K562 (cell line): ENCODE data around the gene ZSCAN22.

ENCODE experiments used
- FOS ChIP-seq: IDR thresholded peaks from 3 replicates; pipeline ENCODE4 v1.6.1; 2011; ENCODE audit not compliant: insufficient read length; ENCODE audit errors: extremely low read depth
- GABPB1 ChIP-seq: sonication (generic); formaldehyde crosslinking; IDR thresholded peaks from 2 replicates; pipeline ENCODE4 v1.8.0; 2022; ENCODE audit warnings: mild to moderate bottlenecking, missing genetic modification reagents
- KDM1A ChIP-seq, 2 experiments: fragments of 450-650 bp; IDR thresholded peaks; 2 replicates each; pipeline ENCODE4 v1.6.1; 2016; ENCODE audit warnings: mild to moderate bottlenecking in 2 of 2
- MAX ChIP-seq: sonication (generic); formaldehyde crosslinking; IDR thresholded peaks from 2 replicates; pipeline ENCODE4 v1.9.0; 2022; ENCODE audit warnings: mild to moderate bottlenecking, missing genetic modification reagents
- NFRKB ChIP-seq: fragments of 450-650 bp; IDR thresholded peaks from 2 replicates; pipeline ENCODE4 v1.6.1; 2016; ENCODE audit warnings: low read depth
- SP2 ChIP-seq: IDR thresholded peaks from 2 replicates; pipeline ENCODE4 v1.6.1; 2011; ENCODE audit warnings: mild to moderate bottlenecking, low read depth, low read length, moderate library complexity; ENCODE audit not compliant: poor library complexity, severe bottlenecking; ENCODE audit errors: extremely low read depth
- STAT6 ChIP-seq: sonication (generic); formaldehyde crosslinking; IDR thresholded peaks from 2 replicates; pipeline ENCODE4 v1.8.1; 2023; ENCODE audit warnings: mild to moderate bottlenecking, missing genetic modification reagents
- TRIM28 ChIP-seq: fragments of 450-650 bp; IDR thresholded peaks from 2 replicates; pipeline ENCODE4 v1.6.1; 2017

- no peak for TF ChIP-seq STAT6 (CRISPR knock-in tag)
- TF ChIP-seq KDM1A (IDR thresholded peaks at IDR 0.05) = no peak; a peak in 1 of 4 replicates
- TF ChIP-seq GABPB1 (CRISPR knock-in tag) = no peak
- TF ChIP-seq MAX (CRISPR knock-in tag) = no peak
- no peak for TF ChIP-seq TRIM28
- no peak for TF ChIP-seq NFRKB
- no peak for TF ChIP-seq FOS
- no peak for TF ChIP-seq SP2
These were observed 26.2 kb downstream of the ZSCAN22 start, which contains the start of gene A1BG for GRCh38 chr19:58352760-58353671.
